IMR-90 (cell line): ENCODE measurements around the gene C11orf65. TPM values are rescaled to one million over a fixed set of nuclear protein-coding genes. Genes with fewer than 3 reads are reported as not detected.

Experiments used
- ATAC-seq: fragments of 200-7000 bp; cut with Tn5 transposase; 2 replicates; pipeline ENCODE4 v1.9.1; 2020; ENCODE audit warnings: low read depth, mild to moderate bottlenecking, moderate library complexity
- BruUV-seq: library from RNA; stranded (reverse); fragments of 400-500 nt; replicated peaks from 2 replicates; lab custom pipeline; 2021; lab: Mats Ljungman, UMichigan
- CTCF ChIA-PET: fragments of 300-600 bp; formaldehyde crosslinking; extraction: SDS; loops from one replicate; lab custom pipeline; 2021; ENCODE audit warnings: antibody characterized with exemption; lab: Yijun Ruan, JAX
- POLR2A ChIA-PET: fragments of 300-600 bp; sonication (Branson Sonifier 250); formaldehyde crosslinking; loops from one replicate; lab custom pipeline; 2022; ENCODE audit warnings: antibody characterized with exemption; ENCODE audit not compliant: unreplicated experiment; lab: Charles Lee
- DNase-seq: peaks from one replicate; pipeline ENCODE4 v3.0.0; 2013
- H2AFZ ChIP-seq: replicated peaks from 2 replicates; pipeline ENCODE3; 2013; ENCODE audit warnings: low read length, mild to moderate bottlenecking; ENCODE audit not compliant: poor library complexity
- H2AK5ac ChIP-seq: 2 replicates; pipeline ENCODE4 v1.6.1; 2013; ENCODE audit warnings: low read depth, low read length, inconsistent platforms
- H2AK9ac ChIP-seq: replicated peaks from 2 replicates; pipeline ENCODE3; 2013; ENCODE audit warnings: mild to moderate bottlenecking, low read depth, low read length, moderate library complexity; ENCODE audit not compliant: poor library complexity
- H2BK120ac ChIP-seq: 2 replicates; pipeline ENCODE4 v1.6.1; 2013; ENCODE audit warnings: low read depth, low read length, inconsistent platforms
- H2BK15ac ChIP-seq: 3 replicates; pipeline ENCODE4 v1.6.1; 2013; ENCODE audit warnings: low read depth, low read length, inconsistent platforms
- H2BK20ac ChIP-seq: 2 replicates; pipeline ENCODE4 v1.6.1; 2013; ENCODE audit warnings: low read depth, mild to moderate bottlenecking, inconsistent platforms, low read length, moderate library complexity
- H2BK5ac ChIP-seq: 2 replicates; pipeline ENCODE4 v1.6.1; 2013; ENCODE audit warnings: mild to moderate bottlenecking, low read depth, low read length, inconsistent platforms; ENCODE audit not compliant: poor library complexity, severe bottlenecking
- H3K14ac ChIP-seq: replicated peaks from 2 replicates; pipeline ENCODE4 v1.6.1; 2013; ENCODE audit warnings: low read depth, low read length, inconsistent platforms
- H3K18ac ChIP-seq: 2 replicates; pipeline ENCODE4 v1.6.1; 2013; ENCODE audit warnings: low read depth, low read length, control low read depth
- H3K23ac ChIP-seq: 2 replicates; pipeline ENCODE4 v1.6.1; 2013; ENCODE audit warnings: low read depth, low read length, inconsistent platforms
- H3K27ac ChIP-seq: 2 replicates; pipeline ENCODE4 v1.5.1; 2013; ENCODE audit warnings: mild to moderate bottlenecking, control low read depth, low read length; ENCODE audit not compliant: insufficient read depth
- H3K27me3 ChIP-seq: 2 replicates; pipeline ENCODE4 v1.6.1; 2013; ENCODE audit warnings: low read length; ENCODE audit not compliant: control insufficient read depth, insufficient read depth
- H3K36me3 ChIP-seq: 2 replicates; pipeline ENCODE4 v1.6.1; 2013; ENCODE audit warnings: low read length, mixed read lengths; ENCODE audit not compliant: control insufficient read depth, insufficient read depth
- H3K4ac ChIP-seq: 2 replicates; pipeline ENCODE4 v1.6.1; 2013; ENCODE audit warnings: low read depth, low read length, inconsistent platforms
- H3K4me1 ChIP-seq: 2 replicates; pipeline ENCODE4 v1.6.1; 2013; ENCODE audit warnings: low read length, mixed read lengths; ENCODE audit not compliant: control insufficient read depth, insufficient read depth
- H3K4me2 ChIP-seq: 2 replicates; pipeline ENCODE4 v1.6.1; 2013; ENCODE audit warnings: low read depth, mild to moderate bottlenecking, control low read depth, low read length, moderate library complexity
- H3K4me3 ChIP-seq: 2 replicates; pipeline ENCODE4 v1.5.1; 2013; ENCODE audit warnings: low read depth, mild to moderate bottlenecking, control low read depth, low read length, moderate library complexity; ENCODE audit not compliant: insufficient read depth
- H3K56ac ChIP-seq: 2 replicates; pipeline ENCODE4 v1.6.1; 2013; ENCODE audit warnings: low read length, inconsistent platforms; ENCODE audit not compliant: insufficient read depth; ENCODE audit errors: extremely low read depth
- H3K79me1 ChIP-seq, 2 experiments: 2 replicates each; pipeline ENCODE4 v1.6.1; 2013; ENCODE audit warnings: low read length in 2 of 2, inconsistent platforms in 1 of 2, low read depth in 1 of 2
- H3K9ac ChIP-seq: 2 replicates; pipeline ENCODE4 v1.6.1; 2013; ENCODE audit warnings: low read depth, low read length, control low read depth
- H3K9me1 ChIP-seq: 2 replicates; pipeline ENCODE4 v1.6.1; 2013; ENCODE audit warnings: low read length, inconsistent platforms; ENCODE audit not compliant: insufficient read depth
- H3K9me3 ChIP-seq: 2 replicates; pipeline ENCODE4 v1.6.1; 2013; ENCODE audit warnings: low read length; ENCODE audit not compliant: control insufficient read depth, insufficient read depth
- H4K20me1 ChIP-seq: 2 replicates; pipeline ENCODE4 v1.6.1; 2013; ENCODE audit warnings: low read length, inconsistent platforms; ENCODE audit not compliant: insufficient read depth
- H4K5ac ChIP-seq: 2 replicates; pipeline ENCODE4 v1.6.1; 2013; ENCODE audit warnings: mild to moderate bottlenecking, low read depth, low read length, control low read depth
- H4K8ac ChIP-seq, 2 experiments: 2 replicates each; pipeline ENCODE4 v1.6.1; 2013; ENCODE audit warnings: low read depth in 2 of 2, low read length in 2 of 2, control low read depth in 1 of 2, inconsistent platforms in 1 of 2
- H4K91ac ChIP-seq: 2 replicates; pipeline ENCODE4 v1.6.1; 2013; ENCODE audit warnings: low read depth, low read length, inconsistent platforms; ENCODE audit not compliant: insufficient read depth
- BHLHE40 ChIP-seq: fragments of 150-350 bp; IDR thresholded peaks from 2 replicates; pipeline ENCODE4 v1.6.1; 2016; ENCODE audit warnings: mild to moderate bottlenecking, low read depth, low read length
- CEBPB ChIP-seq: IDR thresholded peaks from 2 replicates; pipeline ENCODE4 v1.6.1; 2012; ENCODE audit warnings: low read depth, low read length, improper control_type of control experiment
- CHD1 ChIP-seq: IDR thresholded peaks from 2 replicates; pipeline ENCODE4 v1.6.1; 2012; ENCODE audit warnings: low read depth, low read length, improper control_type of control experiment
- CTCF ChIP-seq: conservative IDR thresholded peaks from 2 replicates; pipeline ENCODE4 v1.5.1; 2012; ENCODE audit warnings: mild to moderate bottlenecking, low read depth, low read length, improper control_type of control experiment
- FOS ChIP-seq: fragments of 150-350 bp; IDR thresholded peaks from 2 replicates; pipeline ENCODE4 v1.6.1; 2016; ENCODE audit warnings: low read depth, low read length
- MAFK ChIP-seq: IDR thresholded peaks from 2 replicates; pipeline ENCODE4 v1.6.1; 2012; ENCODE audit warnings: low read depth, low read length, improper control_type of control experiment
- MAZ ChIP-seq: IDR thresholded peaks from 2 replicates; pipeline ENCODE4 v1.6.1; 2012; ENCODE audit warnings: low read depth, mild to moderate bottlenecking, low read length, improper control_type of control experiment, moderate library complexity, borderline replicate concordance
- MXI1 ChIP-seq: IDR thresholded peaks from 2 replicates; pipeline ENCODE4 v1.6.1; 2012; ENCODE audit warnings: low read depth, mild to moderate bottlenecking, low read length, moderate library complexity, borderline replicate concordance
- NFE2L2 ChIP-seq: fragments of 150-350 bp; IDR thresholded peaks from 2 replicates; pipeline ENCODE4 v1.6.1; 2016; ENCODE audit warnings: low read depth, mild to moderate bottlenecking, low read length
- POLR2A ChIP-seq: IDR thresholded peaks from 2 replicates; pipeline ENCODE4 v1.6.1; 2012; ENCODE audit warnings: mild to moderate bottlenecking, low read depth, low read length
- RFX5 ChIP-seq: IDR thresholded peaks from 2 replicates; pipeline ENCODE4 v1.8.0; 2012; ENCODE audit warnings: low read depth, mild to moderate bottlenecking, low read length, moderate library complexity
- SMC3 ChIP-seq: fragments of 150-350 bp; IDR thresholded peaks from 2 replicates; pipeline ENCODE4 v1.6.1; 2016; ENCODE audit warnings: low read depth, mild to moderate bottlenecking, antibody characterized with exemption, low read length, moderate library complexity
- USF2 ChIP-seq: fragments of 150-350 bp; IDR thresholded peaks from 2 replicates; pipeline ENCODE4 v1.6.1; 2017; ENCODE audit warnings: mild to moderate bottlenecking, antibody characterized with exemption, low read length, low read depth
- WGBS, 2 experiments: methylation state at CpG; one replicate each; pipeline versions ENCODE4 v1.1.5 to v1.1.7; 2013; ENCODE audit warnings: missing lambda C conversion rate in 2 of 2; ENCODE audit not compliant: insufficient read length in 1 of 2; ENCODE audit errors: extremely low coverage in 2 of 2; 5-methylcytosine and 5-hydroxymethylcytosine counted together
- dilution Hi-C: fragments of 300-500 bp; cut with HindIII; formaldehyde crosslinking; loops from one replicate; pipeline ENCODE4 v1.14.3; 2018; ENCODE audit warnings: low sequenced_read_pairs; ENCODE audit not compliant: unreplicated experiment
- in situ Hi-C: fragments of 300-500 bp; cut with MboI; formaldehyde crosslinking; loops from 3 replicates; pipeline ENCODE4 v1.14.3; 2019; ENCODE audit warnings: low sequenced_read_pairs, inconsistent platforms, mixed read lengths
- intact Hi-C: fragments of 100-400 bp; cut with micrococcal nuclease; formaldehyde crosslinking; loops from 2 replicates; pipeline ENCODE4 v1.10.0; 2022
- polyA plus RNA-seq, 3 experiments: library from polyadenylated mRNA; depleted of rRNA; stranded (reverse); fragments of >200 nt; gene quantifications; 2 replicates each; pipeline ENCODE4 v1.2.3, GENCODE V29; 2012; ENCODE audit warnings: low replicate concordance in 1 of 3
- total RNA-seq: library from RNA; depleted of rRNA; stranded (reverse); fragments of >200 nt; gene quantifications from 2 replicates; pipeline ENCODE4 v1.2.3, GENCODE V29; 2012

The C11orf65 gene
- total and polyA plus RNA-seq, 2 of the 4 experiments (the other 2 are of a cell fraction) = 0.12 to 0.18 TPM

GRCh38 chr11:108392353-108392752, 75.0 kb downstream of the C11orf65 start:
- Histone ChIP-seq H2AK5ac (no peak overlapping the region), H2AK9ac (no peak overlapping the region), H3K18ac (no peak overlapping the region), H4K5ac (no peak overlapping the region), H3K4me1 (no peaks in the 10 kb centered on the region), H3K4me2 (no peak overlapping the region), H3K23ac (no peak overlapping the region), H2BK15ac (no peak overlapping the region), H2BK5ac (no peak overlapping the region), H3K27me3 (no peaks in the 10 kb centered on the region), H3K14ac (no peak overlapping the region), H3K56ac (no peak overlapping the region), H4K8ac (no peak overlapping the region), H3K27ac (no peak overlapping the region), H3K9me1 (no peaks in the 10 kb centered on the region), H4K91ac (no peak overlapping the region), H3K79me1 (no peaks in the 10 kb centered on the region), H2AFZ (no peak overlapping the region), H3K4ac (no peak overlapping the region), H2BK120ac (no peak overlapping the region), H3K9me3 (no peaks in the 10 kb centered on the region), H2BK20ac (no peak overlapping the region), H3K36me3 (no peaks in the 10 kb centered on the region), H3K9ac (no peak overlapping the region), H3K4me3 (no peak overlapping the region), H4K20me1 (no peaks in the 10 kb centered on the region)
- no TSS peak for BruUV-seq
- dilution Hi-C loops (no loop called here), in situ Hi-C loops (no loop called here), intact Hi-C loops (no loop called here)
- DNase-seq = no peak
- no CpG with 5 or more reads among the region's 1 CpG for WGBS, 2 experiments
- POLR2A ChIA-PET = no interaction called here
- CTCF ChIA-PET = no interaction called here
- TF ChIP-seq MAZ = no peak
- no peak for TF ChIP-seq MAFK
- no peak for TF ChIP-seq CTCF
- TF ChIP-seq BHLHE40 = no peak
- no peak for TF ChIP-seq POLR2A
- no peak for TF ChIP-seq RFX5
- TF ChIP-seq USF2 = no peak
- no peak for TF ChIP-seq FOS
- no peak for TF ChIP-seq SMC3
- TF ChIP-seq NFE2L2 = no peak
- TF ChIP-seq MXI1 = no peak
- TF ChIP-seq CEBPB = no peak
- no peak for TF ChIP-seq CHD1
- no peak for ATAC-seq
